Measurements from ENCODE around the gene PSAP. TPM values are rescaled to one million over a fixed set of nuclear protein-coding genes. Genes with fewer than 3 reads are reported as not detected.

PSAP gene
- total RNA-seq, 1 donor from 2014 or later: 614 TPM

DNA sequence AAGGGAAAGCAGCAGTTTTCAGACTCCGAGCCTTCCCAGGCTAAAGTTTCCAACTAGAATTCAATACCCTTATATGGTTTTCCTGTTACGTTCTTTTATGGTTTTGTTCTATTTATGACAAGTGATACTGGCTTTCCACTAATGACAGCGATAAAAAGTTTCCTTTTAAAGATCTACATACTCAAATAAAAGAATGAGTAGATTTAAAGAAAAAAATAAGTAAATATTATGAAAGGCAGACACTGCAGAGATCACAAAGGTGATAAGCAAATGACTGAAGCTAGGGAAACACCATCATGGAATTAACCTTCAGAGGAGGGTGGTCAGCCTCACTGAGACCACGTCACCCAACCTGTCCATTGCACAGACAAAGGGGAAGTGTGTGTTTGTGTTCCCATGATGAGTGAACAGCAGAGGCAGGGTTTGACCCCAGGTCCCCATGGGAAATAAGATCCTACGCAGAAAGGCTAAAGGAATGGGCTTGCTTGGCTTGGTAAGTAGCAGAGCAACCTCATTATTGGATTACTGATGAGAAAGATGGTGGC, 81.7 kb downstream of the PSAP start:
- no peak for DNase-seq (ENCODE audit: low read depth)
- no peak overlapping the region for H3K4me3 ChIP-seq (ENCODE audit: low read depth, low read length)

DNA sequence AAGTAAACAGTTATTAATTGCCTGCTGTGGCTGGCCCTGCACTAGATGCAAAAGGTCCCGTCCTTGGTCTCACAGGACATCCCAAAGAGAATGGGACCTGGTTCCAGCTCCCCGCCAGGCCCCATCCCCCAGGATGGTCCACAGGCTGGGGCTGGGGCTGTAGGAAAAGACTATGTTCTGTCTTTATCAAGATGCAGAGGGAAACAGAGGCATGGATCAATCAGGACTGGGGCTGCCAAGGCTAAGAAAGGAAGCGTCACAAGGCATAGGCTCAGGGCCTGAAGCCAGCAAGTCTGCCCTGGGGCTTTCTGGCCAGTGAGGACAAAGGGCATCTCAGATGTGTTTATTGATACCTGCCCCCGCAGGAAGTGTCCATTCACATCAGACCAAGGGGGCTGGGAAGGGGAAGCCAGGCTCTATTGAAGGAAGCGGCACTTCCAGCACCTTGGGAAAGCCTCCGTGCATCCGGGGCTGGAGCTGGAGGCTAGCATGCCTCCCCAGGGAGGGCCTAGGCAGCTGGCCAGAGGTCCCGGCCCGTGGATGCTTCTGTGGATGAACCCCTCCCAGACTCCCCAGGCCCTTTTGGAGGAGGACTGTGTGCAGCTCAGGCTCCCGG, 83.5 kb downstream of the PSAP start:
- no peak for DNase-seq (ENCODE audit: low read depth)
- TF ChIP-seq, protein P1, sequence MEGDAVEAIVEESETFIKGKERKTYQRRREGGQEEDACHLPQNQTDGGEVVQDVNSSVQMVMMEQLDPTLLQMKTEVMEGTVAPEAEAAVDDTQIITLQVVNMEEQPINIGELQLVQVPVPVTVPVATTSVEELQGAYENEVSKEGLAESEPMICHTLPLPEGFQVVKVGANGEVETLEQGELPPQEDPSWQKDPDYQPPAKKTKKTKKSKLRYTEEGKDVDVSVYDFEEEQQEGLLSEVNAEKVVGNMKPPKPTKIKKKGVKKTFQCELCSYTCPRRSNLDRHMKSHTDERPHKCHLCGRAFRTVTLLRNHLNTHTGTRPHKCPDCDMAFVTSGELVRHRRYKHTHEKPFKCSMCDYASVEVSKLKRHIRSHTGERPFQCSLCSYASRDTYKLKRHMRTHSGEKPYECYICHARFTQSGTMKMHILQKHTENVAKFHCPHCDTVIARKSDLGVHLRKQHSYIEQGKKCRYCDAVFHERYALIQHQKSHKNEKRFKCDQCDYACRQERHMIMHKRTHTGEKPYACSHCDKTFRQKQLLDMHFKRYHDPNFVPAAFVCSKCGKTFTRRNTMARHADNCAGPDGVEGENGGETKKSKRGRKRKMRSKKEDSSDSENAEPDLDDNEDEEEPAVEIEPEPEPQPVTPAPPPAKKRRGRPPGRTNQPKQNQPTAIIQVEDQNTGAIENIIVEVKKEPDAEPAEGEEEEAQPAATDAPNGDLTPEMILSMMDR (conservative IDR thresholded peaks at IDR 0.05; ENCODE audit: low read depth, low read length): no peak
- H3K4me3 ChIP-seq (ENCODE audit: low read depth, low read length): no peak overlapping the region

More for the DNA sequence above, 81.7 kb downstream of the PSAP start:
- TF ChIP-seq, protein P1 (conservative IDR thresholded peaks at IDR 0.05; ENCODE audit: low read depth, low read length): no peak

DNA sequence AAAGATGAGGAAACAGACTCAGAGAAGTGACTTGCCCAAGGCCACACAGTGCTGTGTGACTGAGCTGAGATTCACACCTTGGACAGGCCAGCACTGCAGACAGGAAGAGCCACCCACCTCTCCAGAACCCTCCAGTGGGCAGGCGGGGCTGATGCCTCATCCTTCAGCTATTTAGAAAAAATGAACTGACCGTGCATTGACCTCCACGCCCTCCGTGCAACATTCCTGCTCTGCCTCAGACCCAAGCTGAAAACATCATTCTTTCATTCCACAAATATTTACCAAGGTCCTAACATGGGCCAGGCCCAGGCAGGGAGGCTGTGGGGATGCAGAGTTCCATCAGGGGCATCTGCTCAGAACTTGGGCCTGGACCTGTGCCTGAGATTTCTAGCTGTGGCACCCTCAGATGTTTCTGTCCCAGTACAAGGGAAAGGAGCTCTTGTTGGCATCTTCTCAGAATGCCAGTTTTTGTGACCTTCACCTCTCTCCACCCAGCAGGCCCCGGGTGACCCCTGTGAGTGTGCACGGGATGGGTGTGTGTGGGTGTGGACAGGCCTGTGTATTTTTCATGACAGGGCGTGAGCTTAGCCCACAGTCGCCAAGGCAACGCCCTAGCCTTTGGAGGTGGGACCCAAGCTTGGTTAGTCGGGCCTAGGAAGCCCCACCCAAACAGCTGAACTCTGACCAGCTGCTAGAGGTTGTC, 84.2 kb downstream of the PSAP start:
- DNase-seq (ENCODE audit: low read depth): peak; percentile 85
- TF ChIP-seq, protein P1 (conservative IDR thresholded peaks at IDR 0.05; ENCODE audit: low read depth, low read length): no peak
- no peak overlapping the region for H3K4me3 ChIP-seq (ENCODE audit: low read depth, low read length)

Other genes with a start within 250 kb of the PSAP start
- gene C10orf105, start 131.5 kb downstream of the PSAP start, total RNA-seq: not detected in 2 replicates
- 4.4 and 8.6 TPM in 2 replicates for gene VSIR, start 77.7 kb downstream of the PSAP start, total RNA-seq
- gene CHST3, start 113.1 kb upstream of the PSAP start, total RNA-seq: 20.5 and 29.7 TPM in 2 replicates
- 27.9 and 63.7 TPM in 2 replicates for gene SPOCK2, start 237.3 kb upstream of the PSAP start, total RNA-seq